Measurements from ENCODE around the gene EXD1. TPM values are rescaled to one million over a fixed set of nuclear protein-coding genes. Genes with fewer than 3 reads are reported as not detected.

Gene EXD1
- total and polyA plus RNA-seq, 2 donors from 2014 or later, result not detected

DNA sequence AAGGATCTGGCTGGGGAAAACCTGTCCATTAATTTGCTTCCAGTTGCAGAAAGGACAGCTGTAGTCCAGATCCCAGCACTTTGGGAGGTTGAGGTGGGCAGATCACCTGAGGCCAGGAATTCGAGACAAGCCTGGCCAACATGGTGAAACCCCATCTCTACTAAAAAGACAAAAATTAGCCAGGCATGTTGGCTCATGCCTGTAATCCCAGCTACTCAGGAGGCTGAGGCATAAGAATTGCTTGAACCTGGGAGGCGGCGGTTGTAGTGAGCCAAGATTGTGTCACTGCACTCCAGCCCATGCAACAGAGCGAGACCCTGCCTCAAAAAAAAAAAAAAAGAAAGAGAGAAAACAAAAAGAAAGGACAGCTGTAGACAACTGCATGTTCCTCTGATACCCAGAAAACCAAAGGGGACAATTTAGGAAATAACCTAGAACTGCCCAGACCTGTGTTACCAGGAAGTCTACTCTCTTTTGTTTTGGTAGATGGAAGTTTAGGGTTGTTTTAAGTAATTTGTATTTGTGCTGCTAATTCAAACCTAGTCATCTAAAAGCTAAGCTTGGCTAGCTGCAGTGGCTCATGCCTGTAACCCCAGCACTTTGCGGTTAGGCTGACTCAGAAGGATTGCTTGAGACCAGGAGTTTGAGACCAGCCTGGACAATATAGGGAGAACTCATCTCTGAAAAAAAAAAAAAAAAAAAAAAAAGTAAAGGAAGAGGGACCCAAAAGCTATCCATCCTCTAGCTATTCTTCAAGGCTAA lies 22.7 kb downstream of the EXD1 start:
- H3K4me1 ChIP-seq (ENCODE audit: control insufficient read depth in 2 of 3, insufficient read depth in 2 of 3, low read depth in 1 of 3, low read length in 3 of 3), result no peaks in the 10 kb centered on the region
- intact Hi-C loops (cut with DNase I), result no loop called here
- H3K27me3 ChIP-seq (ENCODE audit: control insufficient read depth, insufficient read depth, low read length), result no peaks in the 10 kb centered on the region
- H3K27ac ChIP-seq (ENCODE audit: low read depth in 2 of 2, low read length in 2 of 2), result no peak overlapping the region
- TF ChIP-seq, protein P1, sequence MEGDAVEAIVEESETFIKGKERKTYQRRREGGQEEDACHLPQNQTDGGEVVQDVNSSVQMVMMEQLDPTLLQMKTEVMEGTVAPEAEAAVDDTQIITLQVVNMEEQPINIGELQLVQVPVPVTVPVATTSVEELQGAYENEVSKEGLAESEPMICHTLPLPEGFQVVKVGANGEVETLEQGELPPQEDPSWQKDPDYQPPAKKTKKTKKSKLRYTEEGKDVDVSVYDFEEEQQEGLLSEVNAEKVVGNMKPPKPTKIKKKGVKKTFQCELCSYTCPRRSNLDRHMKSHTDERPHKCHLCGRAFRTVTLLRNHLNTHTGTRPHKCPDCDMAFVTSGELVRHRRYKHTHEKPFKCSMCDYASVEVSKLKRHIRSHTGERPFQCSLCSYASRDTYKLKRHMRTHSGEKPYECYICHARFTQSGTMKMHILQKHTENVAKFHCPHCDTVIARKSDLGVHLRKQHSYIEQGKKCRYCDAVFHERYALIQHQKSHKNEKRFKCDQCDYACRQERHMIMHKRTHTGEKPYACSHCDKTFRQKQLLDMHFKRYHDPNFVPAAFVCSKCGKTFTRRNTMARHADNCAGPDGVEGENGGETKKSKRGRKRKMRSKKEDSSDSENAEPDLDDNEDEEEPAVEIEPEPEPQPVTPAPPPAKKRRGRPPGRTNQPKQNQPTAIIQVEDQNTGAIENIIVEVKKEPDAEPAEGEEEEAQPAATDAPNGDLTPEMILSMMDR (IDR thresholded peaks at IDR 0.05; ENCODE audit: borderline replicate concordance, extremely low read depth, insufficient read depth), result no peak
- DNase-seq (no peak), FAIRE-seq (no peak)
- H3K9ac ChIP-seq (ENCODE audit: low read length in 3 of 3), result no peak overlapping the region
- no peaks in the 10 kb centered on the region for H3K36me3 ChIP-seq (ENCODE audit: control insufficient read depth in 2 of 3, insufficient read depth in 3 of 3, low read length in 3 of 3)
- H3K4me3 ChIP-seq (ENCODE audit: low read length in 3 of 3), result no peak overlapping the region
- no peaks in the 10 kb centered on the region for H3K9me3 ChIP-seq (ENCODE audit: control insufficient read depth in 2 of 3, insufficient read depth in 1 of 3, low read length in 3 of 3)

DNA sequence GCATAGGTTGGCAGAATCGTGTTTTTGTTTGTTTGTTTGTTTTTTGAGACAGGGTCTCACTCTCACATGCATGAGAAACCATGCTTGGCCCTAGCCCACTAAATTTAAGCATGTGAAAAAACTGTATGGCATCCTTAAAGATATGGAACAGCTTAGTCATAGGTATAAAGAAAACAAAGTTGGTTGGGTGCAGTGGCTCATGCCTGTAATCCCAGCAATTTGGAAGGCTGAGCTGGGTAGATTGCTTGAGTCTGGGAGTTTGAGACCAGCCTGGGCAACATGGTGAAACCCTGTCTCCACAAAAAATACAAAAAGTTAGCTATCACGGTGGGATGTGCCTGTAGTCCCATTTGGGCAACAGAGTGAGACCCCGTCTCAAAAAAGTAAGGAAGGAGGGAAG lies 25.2 kb downstream of the EXD1 start:
- Histone ChIP-seq H3K9ac (ENCODE audit: low read length in 3 of 3) (no peak overlapping the region), H3K9me3 (ENCODE audit: control insufficient read depth in 2 of 3, insufficient read depth in 1 of 3, low read length in 3 of 3) (no peaks in the 10 kb centered on the region), H3K36me3 (ENCODE audit: control insufficient read depth in 2 of 3, insufficient read depth in 3 of 3, low read length in 3 of 3) (no peaks in the 10 kb centered on the region), H3K4me1 (ENCODE audit: control insufficient read depth in 2 of 3, insufficient read depth in 2 of 3, low read depth in 1 of 3, low read length in 3 of 3) (no peaks in the 10 kb centered on the region), H3K27ac (ENCODE audit: low read depth in 2 of 2, low read length in 2 of 2) (no peak overlapping the region), H3K27me3 (ENCODE audit: control insufficient read depth, insufficient read depth, low read length) (no peaks in the 10 kb centered on the region), H3K4me3 (ENCODE audit: low read length in 3 of 3) (no peak overlapping the region)
- TF ChIP-seq, protein P1 (IDR thresholded peaks at IDR 0.05; ENCODE audit: borderline replicate concordance, extremely low read depth, insufficient read depth), result no peak
- DNase-seq (no peak), FAIRE-seq (no peak)
- intact Hi-C loops (cut with DNase I), result no loop called here

DNA sequence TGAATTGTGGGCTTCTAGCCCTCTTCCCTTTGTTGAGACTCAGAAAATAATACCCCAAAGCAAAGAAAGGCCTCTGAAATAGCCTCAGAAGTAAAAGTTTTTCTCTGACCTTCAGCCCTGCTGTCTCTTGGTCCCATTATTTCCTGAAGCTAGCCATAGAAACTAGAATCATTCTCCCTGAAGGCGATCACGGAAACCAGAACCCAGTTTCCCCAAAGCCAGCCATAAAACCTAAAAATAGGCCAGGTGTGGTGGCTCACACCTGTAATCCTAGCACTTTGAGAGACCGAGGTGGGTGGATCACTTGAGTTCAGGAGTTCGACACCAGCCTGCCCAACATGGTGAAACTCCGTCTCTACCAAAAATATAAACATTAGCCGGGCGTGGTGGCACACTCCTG lies 27.2 kb downstream of the EXD1 start:
- no peaks in the 10 kb centered on the region for H3K9me3 ChIP-seq (ENCODE audit: control insufficient read depth in 2 of 3, insufficient read depth in 1 of 3, low read length in 3 of 3)
- no peaks in the 10 kb centered on the region for H3K4me1 ChIP-seq (ENCODE audit: control insufficient read depth in 2 of 3, insufficient read depth in 2 of 3, low read depth in 1 of 3, low read length in 3 of 3)
- no peaks in the 10 kb centered on the region for H3K27me3 ChIP-seq (ENCODE audit: control insufficient read depth, insufficient read depth, low read length)
- no peak overlapping the region for H3K27ac ChIP-seq (ENCODE audit: low read depth in 2 of 2, low read length in 2 of 2)
- no peaks in the 10 kb centered on the region for H3K36me3 ChIP-seq (ENCODE audit: control insufficient read depth in 2 of 3, insufficient read depth in 3 of 3, low read length in 3 of 3)
- no peak for FAIRE-seq
- no peak for DNase-seq
- intact Hi-C loops (cut with DNase I), result no loop called here
- H3K9ac ChIP-seq (ENCODE audit: low read length in 3 of 3), result no peak overlapping the region
- TF ChIP-seq, protein P1 (IDR thresholded peaks at IDR 0.05; ENCODE audit: borderline replicate concordance, extremely low read depth, insufficient read depth), result no peak
- no peak overlapping the region for H3K4me3 ChIP-seq (ENCODE audit: low read length in 3 of 3)

Data from kidney (tissue), 14 donors.